HG03060 (cell line): ENCODE measurements around the gene PANK4.

Experiments used
- ATAC-seq: cut with Tn5 transposase; IDR thresholded peaks from one replicate; pipeline ENCODE4 v1.9.1; 2021; ENCODE audit warnings: low read depth, moderate number of reproducible peaks; ENCODE audit not compliant: unreplicated experiment

The PANK4 gene

DNA sequence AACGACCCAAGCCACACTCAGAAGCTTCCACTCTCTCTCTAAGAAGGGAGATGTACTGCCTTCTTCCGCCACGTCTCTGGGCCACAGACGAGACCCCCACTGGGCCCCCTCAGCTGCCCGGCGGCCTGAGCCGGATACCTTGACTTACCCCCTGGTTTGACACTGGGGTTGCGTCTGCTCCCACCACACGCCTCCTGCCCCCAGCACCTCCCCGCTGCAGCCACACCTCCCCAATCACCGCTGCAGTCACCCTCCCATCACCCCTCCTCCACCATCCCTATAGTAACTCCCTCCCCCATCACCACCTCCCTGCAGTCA lies 10.7 kb downstream of the PANK4 start:
- no peak for ATAC-seq

DNA sequence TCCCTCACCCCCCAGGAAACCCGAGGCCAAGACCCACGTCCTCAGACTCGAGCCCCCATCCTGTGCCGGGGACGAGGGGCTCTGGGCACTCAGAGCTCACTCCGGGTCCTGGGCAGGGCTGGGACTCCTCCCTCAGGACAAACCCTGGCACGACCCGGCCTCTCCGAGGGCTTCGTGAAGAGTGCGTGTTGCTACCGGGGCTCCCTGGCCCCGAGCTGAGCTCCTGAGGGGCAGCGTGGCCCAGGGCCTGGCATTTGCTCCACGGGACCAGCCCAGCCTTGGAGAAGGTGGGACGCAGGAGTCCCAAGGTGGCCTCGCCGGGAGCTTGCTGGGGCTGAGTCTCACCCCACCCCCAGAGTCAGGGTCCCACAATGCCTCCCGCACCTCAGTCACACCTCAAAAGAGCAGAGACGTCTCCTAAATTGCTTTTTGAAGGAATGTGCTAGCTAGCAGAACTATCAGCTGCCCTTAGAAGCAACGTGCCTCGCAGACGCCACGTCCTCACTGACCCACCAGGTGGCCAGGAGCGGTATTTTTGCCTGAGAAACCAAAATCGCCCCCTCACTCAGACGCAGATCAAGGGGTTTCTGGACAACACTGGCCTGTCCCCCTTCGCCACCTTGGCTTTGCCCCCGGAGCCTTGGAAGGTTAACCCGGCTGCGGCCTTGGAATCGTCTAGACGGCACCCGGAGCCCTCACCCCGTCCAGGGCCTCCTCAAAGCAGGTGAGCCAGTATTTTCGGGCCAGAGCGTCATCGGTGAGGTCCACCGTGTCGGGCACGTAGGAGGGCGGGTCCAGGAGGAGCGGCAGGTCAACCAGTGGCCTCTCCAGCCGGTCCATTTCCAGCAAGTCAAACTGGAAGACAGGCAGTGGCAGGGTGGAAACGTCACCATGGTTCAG lies 11.3 kb downstream of the PANK4 start:
- no peak for ATAC-seq

DNA sequence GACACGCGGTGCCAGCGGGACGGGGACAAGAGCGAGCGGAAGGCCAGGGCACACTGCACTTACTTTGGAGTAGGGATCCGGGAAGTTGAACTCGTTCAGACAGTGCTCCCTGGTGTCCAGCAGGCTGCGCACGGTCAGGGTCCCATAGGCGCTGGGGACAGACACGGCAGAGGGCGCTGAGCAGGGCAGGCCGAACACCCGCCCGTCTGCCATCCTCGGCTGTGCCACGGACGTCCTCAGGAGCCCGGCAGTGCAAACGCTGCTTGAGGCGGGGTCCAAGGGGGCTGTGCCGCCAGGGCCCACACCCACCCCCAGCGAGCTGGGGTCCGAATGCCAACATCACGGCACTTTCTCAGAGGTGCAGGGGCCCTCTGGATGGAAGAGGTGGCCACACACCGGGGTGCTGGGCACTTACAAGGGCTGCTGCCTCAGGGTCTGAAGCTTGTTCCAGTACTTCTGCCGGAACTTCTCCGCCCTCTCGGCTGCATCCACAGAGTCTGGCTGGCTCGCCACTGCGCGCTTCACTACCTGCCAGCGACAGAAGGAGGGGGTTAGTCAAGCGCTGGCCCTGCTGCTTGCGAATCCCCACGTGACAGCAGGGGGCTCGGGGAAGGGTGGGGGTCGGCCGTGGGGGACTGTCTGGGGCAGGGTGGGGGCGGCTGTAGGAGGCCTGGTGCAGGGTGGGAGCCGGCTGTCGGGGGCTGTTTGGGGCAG lies 12.3 kb downstream of the PANK4 start:
- no peak for ATAC-seq

DNA sequence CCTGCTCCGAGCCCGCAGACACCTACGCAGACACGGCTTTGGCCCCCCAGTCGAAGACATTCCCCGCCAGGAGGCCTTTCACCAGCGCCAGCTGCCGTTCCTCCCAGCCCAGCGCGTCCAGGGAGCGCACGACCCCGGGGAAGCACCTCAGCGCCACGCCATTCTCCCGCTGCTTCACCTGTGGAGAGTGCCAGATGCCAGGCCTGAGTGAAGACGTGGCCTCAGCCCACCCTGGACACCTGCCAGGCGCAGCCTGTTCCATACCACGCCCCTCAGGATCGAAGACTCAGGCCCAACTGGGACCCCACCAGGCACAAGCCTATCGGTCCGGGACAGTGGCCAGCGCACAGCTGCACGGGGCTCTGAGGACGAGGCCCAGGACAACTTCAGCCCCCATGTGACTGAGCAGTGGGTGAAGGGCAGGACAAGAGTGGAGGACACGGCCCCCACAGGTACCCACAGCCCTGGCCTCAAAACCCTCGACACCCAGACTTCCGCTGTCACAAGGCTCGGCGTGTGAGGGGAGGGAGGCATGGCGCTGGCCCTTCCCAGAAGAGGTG lies 13.5 kb downstream of the PANK4 start:
- ATAC-seq = no peak

DNA sequence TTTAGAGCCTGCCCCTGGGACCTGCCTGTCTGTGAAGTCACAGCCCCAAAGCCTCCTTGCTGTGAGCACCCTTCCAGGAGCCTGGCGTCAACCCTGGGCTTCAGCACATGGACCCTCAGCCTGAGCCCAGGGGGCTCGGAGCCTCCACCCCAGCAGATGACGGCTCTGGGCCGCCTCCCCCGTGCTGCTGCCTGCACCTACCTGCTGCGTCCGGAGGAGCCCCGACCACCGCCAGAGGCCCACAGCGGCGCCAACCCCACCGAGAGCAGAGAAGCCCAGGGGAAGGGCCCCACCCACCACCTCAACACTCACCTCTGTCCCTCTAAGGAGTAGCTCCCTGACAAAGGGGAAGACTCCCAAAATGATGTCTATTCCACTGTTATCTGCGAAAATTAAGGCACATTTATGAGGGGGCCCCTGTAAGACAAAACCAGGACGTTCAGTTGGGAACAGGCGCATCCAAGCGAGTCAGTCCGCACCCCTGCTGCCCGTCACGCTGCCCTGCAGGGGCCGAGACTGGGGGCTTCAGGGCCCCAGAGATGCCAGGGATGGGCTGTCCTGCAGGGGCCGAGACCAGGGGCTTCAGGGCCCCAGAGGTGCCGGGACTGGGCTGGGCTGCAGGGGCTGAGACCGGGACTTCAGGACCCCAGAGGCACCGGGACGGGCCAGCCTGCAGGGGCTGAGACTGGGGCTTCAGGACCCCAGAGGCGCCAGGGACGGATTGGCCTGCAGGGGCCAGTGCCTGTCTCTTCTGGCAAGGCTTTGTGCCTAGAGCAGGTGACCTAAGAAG lies 15.8 kb downstream of the PANK4 start:
- no peak for ATAC-seq

DNA sequence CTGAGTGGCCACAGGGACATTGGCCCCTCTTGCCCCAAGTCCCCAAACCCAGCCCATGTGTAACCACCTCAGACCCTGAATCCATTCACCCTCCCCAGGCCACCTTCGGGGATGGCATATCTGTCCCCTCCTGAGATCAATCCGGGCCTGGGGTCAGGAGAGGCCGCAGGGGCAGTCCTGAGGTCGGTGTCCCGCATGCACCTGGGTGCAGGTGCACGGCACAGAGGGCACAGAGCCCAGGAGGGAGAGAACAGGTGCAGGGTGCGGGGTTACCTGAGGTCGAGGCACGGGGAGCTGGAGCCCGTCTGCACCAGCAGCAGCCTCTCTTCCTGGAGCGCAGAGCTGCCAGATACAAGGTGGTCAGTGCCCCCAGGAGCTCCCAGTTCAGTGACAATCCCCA lies 16.8 kb downstream of the PANK4 start:
- ATAC-seq = no peak

DNA sequence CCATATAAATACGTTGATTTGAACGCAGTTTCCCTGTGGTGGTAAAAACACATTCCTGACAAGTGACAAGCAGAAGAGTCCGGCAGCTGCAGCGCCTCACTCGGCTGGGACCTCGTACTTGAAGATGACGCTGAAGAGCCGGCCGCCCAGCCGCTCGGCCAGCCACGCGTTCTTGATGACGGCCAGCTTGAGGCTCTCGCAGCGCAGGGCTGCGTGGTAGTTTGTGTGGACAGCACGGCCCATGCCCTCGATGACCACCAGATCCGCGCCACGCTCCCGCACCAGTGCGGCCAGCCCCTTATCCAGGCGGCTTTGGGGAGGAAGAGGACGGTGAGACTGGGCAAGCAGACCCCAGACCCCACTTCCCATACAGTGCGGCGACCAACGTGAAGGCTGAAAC lies 17.6 kb downstream of the PANK4 start:
- ATAC-seq = no peak

DNA sequence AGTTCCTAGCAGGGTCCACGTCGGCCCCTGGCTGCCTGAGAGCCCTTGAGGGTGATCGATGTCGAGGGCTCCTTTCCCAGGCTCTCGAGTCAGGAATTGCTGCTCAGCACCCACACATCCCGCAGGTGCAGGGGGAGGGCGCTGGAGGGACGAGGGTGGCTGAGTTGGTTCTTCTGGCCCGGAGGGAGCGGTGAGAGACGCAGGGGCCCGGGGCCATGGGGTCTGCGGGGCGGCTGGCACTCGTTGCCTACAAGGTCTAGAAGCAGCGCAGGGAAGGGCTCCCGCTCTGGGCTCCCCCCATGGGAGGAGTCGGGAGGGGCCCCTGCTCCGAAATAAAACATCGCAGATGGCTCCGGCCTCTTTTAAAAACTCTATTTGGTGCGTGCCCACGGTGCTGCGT lies 18.2 kb downstream of the PANK4 start:
- ATAC-seq = no peak

DNA sequence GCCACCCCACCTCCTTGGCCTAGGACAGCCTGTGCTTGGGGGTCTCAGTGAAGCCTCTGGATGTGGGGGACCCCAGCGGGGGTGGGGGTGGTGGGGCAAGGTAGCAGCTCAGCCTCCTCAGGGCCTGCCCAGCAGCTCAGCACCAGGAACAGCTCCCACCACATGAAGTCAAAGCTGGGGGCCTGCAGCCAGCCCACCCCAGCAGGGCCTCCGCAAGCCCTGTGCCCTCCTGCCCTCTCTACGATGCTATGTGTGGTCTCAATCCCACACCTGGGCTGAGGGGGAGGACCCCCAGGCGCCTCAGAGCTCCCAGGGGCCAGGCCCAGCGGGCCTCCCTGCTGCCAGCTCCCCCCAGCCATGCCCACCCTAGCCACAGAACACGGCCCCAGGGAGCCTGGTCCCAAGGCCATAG lies 18.6 kb downstream of the PANK4 start:
- ATAC-seq = no peak

DNA sequence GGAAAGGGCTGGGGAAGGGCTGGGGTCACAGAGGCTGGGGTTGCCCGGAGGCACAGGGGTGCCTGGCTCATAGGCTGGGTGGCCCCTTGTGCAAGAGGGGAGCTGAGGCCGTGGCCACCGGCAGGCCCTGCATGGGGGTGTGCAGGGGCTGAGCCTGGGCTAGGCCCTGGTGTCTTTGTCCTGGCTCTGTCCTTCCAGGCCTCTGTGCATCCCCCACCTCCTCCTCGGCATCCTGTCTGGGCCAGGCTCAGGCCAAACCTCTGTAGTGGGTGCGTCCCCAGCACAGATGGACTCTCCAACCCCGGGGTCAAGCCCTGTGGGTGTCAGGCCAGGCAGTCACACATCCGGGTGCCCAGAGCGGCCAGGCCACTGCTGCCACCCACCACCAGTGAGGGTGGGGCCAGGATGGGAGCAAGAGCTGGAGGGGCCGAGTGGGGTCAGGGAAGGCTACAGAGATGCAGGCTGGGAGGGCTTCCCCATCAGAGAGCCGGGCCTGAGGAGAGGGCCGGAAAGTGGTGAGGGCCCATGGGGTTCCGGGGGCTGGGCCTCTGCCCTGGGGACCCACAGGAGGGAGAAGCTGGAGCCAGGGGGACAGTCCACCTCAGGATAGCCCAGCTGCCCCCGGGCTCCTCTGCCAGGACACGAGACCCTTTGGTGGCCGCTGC lies 19.4 kb downstream of the PANK4 start:
- ATAC-seq = no peak

DNA sequence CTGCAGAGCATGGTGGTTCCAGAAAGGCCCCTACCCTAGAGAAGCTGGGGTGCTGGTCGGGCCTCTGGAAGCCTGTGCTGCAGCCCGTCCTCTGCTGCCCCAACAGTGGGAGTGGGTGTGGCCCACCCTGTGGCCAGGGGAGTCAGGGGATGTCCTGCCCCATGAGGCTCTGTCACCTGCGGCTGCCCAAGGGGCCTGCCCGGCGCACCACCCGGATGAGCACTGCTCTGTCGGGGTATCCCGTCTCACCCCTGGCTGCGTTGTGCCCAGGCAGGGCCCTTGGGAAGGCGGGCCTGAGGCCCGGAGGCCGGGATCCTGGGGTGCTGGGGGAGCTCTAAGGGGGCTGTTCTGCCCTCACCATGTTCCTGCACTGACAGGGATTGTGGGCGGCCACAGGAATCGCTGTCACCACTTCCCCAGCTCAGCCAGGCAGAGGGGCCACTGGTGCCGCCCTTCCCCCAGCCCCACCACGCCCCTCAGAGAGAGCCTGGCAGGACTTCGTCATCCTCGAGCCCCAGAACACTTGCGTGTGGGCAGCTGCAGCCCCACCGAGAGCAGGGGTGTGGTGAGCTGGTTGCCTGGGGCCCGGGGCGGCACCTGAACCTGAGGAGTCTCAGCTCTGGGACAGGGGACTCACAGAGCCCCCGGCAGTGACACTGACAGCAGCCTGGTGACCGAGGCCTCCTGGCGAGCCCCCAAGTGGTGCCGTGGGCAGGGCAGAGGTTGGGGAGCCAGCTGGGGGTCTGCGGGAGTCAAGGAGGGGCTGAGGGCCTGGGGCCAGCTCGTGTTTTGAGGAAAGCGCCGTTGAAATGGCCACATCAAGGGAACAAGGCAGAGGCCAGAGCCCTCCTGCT lies 20.2 kb downstream of the PANK4 start:
- ATAC-seq = no peak

DNA sequence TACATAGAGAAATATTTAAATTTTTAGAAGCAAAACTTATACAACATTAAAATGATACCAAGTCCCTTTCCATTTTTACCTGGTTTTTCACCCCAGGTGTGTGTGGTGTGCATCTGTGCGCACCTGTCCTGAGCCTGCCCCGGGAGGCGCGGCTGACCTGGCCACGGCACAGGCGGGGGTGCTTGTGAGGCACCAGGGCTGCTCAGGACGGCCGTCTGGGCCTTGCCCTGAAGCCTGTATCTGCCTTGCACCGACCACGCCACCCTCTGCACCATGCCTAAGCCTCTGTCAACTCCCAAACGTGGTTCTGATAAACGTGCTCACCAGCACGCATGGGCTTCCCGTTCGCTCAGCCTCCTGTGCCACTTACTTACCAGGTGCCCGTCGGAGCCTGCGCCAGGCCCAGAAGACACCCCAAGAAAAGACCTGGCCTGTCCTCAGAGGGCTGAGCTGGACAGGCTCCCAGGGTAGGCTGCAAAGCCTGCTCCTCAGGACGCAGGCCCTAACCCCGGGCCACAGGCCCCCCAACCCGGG lies 20.9 kb downstream of the PANK4 start:
- ATAC-seq = no peak

DNA sequence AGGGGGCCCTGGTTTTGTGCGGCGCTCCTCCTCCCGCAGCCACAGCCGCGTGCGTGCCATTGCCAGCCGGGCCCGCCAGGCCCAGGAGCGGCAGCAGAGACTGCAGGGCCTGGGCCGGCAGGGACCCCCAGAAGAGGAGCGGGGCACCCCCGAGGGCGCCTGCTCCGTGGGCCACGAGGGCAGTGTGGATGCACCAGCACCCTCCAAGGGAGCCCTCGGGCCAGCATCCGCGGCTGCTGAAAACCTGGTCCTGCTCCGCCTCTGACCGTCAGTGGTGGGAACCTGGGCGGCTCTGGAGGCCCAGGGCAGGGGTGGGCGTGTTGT lies 21.5 kb downstream of the PANK4 start:
- no peak for ATAC-seq

DNA sequence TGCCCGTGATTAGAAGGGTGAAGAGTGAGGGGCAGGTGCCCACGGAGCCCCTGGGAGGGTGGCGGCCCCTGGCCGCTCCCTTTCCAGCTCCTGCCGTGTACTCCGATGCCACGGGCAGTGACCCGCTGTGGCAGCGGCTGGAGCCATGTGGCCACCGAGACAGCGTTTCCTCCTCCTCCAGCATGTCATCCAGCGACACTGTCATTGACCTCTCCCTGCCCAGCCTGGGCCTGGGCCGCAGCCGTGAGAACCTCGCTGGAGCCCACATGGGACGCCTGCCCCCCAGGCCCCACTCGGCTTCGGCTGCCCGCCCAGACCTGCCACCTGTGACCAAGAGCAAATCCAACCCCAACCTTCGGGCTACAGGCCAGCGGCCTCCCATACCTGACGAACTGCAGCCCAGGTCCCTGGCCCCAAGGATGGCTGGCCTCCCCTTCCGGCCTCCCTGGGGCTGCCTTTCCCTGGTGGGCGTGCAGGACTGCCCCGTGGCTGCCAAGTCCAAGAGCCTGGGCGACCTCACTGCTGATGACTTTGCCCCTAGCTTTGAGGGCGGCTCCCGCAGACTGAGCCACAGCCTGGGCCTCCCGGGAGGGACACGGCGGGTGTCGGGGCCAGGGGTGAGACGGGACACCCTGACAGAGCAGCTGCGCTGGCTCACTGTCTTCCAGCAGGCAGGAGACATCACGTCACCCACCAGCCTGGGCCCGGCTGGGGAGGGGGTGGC lies 22.0 kb downstream of the PANK4 start:
- no peak for ATAC-seq

DNA sequence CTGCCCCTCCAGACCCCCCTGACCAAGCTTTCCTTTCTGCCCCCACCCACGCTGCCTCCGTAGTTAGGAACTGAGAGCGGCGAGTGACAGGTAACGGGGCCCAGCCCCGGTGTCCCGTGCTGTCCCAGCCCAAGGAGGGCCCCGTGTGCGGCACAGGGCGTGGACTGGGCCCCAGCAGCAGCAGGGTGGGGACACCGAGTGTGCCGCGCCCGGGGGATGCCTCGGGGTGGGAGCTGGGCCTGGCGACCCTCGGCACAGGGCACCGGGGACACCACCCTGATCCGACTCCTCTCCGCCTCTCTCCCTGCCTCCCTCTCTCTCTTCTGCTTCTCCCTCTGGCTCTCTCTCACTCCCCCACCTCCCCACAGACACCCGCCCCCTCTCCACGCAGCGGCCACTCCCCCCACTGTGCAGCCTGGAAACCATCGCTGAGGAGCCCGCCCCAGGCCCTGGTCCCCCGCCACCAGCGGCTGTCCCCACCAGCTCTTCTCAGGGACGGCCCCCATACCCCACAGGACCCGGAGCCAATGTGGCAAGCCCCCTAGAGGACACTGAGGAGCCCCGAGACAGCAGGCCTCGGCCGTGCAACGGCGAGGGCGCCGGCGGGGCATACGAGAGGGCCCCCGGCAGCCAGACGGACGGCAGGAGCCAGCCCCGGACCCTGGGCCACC lies 22.7 kb downstream of the PANK4 start:
- no peak for ATAC-seq

DNA sequence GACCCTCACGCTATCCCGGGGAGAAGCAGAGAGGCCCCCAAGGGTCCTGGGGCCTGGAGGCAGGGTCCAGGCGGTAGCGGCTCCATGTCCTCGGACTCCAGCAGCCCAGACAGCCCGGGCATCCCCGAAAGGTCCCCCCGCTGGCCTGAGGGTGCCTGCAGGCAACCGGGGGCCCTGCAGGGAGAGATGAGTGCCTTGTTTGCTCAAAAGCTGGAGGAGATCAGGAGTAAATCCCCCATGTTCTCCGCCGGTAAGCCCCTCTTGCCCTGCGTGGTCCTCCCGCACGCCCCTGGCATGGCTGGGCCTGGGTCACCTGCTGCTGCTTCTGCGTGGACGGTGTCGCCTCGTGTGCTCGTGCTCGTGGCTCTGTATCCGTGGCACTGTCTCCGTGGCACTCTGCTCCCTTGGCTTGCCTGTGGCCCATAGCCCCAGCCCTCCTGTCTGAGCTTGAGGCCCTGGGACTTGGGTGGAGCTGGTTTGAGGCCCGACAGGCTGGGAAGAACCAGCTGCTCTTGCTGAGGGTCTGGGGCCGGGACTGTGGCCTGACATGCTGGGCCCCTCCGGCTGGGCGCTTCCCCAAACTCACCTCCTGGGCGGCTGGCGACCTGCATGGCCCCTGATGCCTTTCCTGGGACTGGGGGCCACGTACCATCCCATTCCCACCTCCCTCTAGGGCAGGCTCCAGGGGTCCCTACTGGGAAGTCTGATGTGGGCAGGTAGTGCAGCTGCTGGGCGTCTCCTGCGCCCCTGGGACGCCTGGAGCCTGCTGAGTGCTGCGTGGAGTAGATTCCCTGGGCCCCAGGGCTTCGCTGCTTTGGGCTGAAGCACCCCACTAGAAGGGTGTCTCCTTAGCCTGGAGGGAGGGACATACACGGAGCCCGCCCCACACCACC lies 23.5 kb downstream of the PANK4 start:
- no peak for ATAC-seq

DNA sequence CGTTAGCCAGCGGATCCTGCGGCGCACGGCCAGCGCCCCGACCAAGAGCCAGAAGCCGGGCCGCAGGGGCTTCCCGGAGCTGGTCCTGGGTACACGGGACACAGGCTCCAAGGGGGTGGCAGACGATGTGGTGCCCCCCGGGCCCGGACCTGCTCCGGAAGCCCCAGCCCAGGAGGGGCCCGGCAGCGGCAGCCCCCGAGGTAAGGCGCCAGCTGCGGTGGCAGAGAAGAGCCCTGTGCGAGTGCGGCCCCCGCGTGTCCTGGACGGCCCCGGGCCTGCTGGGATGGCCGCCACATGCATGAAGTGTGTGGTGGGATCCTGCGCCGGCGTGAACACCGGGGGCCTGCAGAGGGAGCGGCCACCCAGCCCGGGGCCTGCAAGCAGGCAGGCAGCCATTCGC lies 24.2 kb downstream of the PANK4 start:
- ATAC-seq = no peak

DNA sequence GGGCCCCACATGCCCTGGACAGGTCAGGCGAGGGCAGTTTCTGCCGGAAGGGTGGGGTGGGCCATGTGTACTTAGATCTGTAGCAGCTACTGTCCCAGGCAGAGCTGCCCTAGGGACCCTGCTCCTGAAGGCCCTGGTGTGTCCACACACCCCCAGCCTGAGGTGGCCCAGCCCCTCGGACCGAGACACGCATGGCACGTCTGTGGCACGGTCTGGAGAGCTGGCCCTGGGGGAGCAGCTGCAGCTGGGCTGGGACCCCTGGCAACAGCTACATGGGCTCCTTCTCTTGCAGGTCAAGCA lies 24.6 kb downstream of the PANK4 start:
- no peak for ATAC-seq
